HL-60 (cell line): Measurements from ENCODE around the gene DNAJB8.

Experiments
- DNase-seq, 2 experiments: peaks; one replicate each; pipeline ENCODE4 v3.0.0-alpha.2; 2010 to 2020; ENCODE audit warnings: low read depth in 1 of 2, low spot score in 1 of 2
- H3K27ac ChIP-seq: fragments of 250-450 bp; sonication (Bioruptor Pico); replicated peaks from 2 replicates; pipeline ENCODE4 v1.5.1; 2020; ENCODE audit warnings: mild to moderate bottlenecking, moderate library complexity
- H3K27me3 ChIP-seq: fragments of 250-450 bp; sonication (Bioruptor Pico); 2 replicates; pipeline ENCODE4 v1.5.1; 2021; ENCODE audit warnings: mild to moderate bottlenecking, moderate library complexity; ENCODE audit not compliant: insufficient read depth, poor library complexity, severe bottlenecking
- H3K4me3 ChIP-seq: replicated peaks from 2 replicates; pipeline ENCODE4 v1.5.1; 2011; ENCODE audit warnings: mild to moderate bottlenecking, control low read depth, low read length; ENCODE audit not compliant: insufficient read depth
- CTCF ChIP-seq: IDR thresholded peaks from one replicate; pipeline ENCODE4 v1.5.1; 2011; ENCODE audit warnings: low read length, control low read depth, inconsistent platforms; ENCODE audit not compliant: insufficient read depth
- GABPA ChIP-seq: IDR thresholded peaks from 2 replicates; pipeline ENCODE4 v1.6.1; 2012; ENCODE audit warnings: low read depth
- POLR2AphosphoS5 ChIP-seq: IDR thresholded peaks from 2 replicates; pipeline ENCODE4 v1.6.1; 2012; ENCODE audit warnings: low read depth
- REST ChIP-seq: IDR thresholded peaks from 2 replicates; pipeline ENCODE4 v1.6.1; 2012; ENCODE audit warnings: low read depth; ENCODE audit not compliant: insufficient replicate concordance
- SPI1 ChIP-seq: IDR thresholded peaks from 2 replicates; pipeline ENCODE4 v1.6.1; 2012; ENCODE audit warnings: low read depth, mild to moderate bottlenecking, borderline replicate concordance

The DNAJB8 gene

GRCh38 chr3:128425846-128426127, 40.9 kb downstream of the DNAJB8 start:
- no peak overlapping the region for H3K4me3 ChIP-seq
- TF ChIP-seq REST (no peak), GABPA (no peak)
- H3K27ac ChIP-seq = no peak overlapping the region
- H3K27me3 ChIP-seq = no peaks in the 10 kb centered on the region
- no peak for DNase-seq

GRCh38 chr3:128425142-128425845, 41.4 kb downstream of the DNAJB8 start:
- H3K27me3 ChIP-seq = no peaks in the 10 kb centered on the region
- no peak overlapping the region for H3K27ac ChIP-seq
- TF ChIP-seq SPI1 = no peak
- TF ChIP-seq POLR2AphosphoS5 = no peak
- no peak for TF ChIP-seq GABPA
- no peak for TF ChIP-seq CTCF
- TF ChIP-seq REST = no peak
- no peak for DNase-seq
- H3K4me3 ChIP-seq = no peak overlapping the region

- TF ChIP-seq REST (no peak), GABPA (no peak), POLR2AphosphoS5 (no peak), SPI1 (no peak), CTCF (no peak)
- Histone ChIP-seq H3K27ac (no peak overlapping the region), H3K27me3 (no peaks in the 10 kb centered on the region), H3K4me3 (no peak overlapping the region)
- no peak for DNase-seq
Observed at GRCh38 chr3:128424508-128425069, 42.1 kb downstream of the DNAJB8 start.
